CD14-positive monocyte (primary cell): ENCODE measurements around the gene DGCR2. TPM values are rescaled to one million over a fixed set of nuclear protein-coding genes. Genes with fewer than 3 reads are reported as not detected.
A peak's percentile ranks its signal among the peaks of the same experiment; 100 is the strongest.

ENCODE experiments used
- DNase-seq, 3 donors: peaks; one replicate each; pipeline ENCODE4 v3.0.0-alpha.2; 2011 to 2022
- H2AFZ ChIP-seq: 2 replicates; pipeline ENCODE4 v1.6.0; 2012; ENCODE audit warnings: mild to moderate bottlenecking, low read depth, low read length, inconsistent platforms; ENCODE audit not compliant: insufficient read depth, poor library complexity, severe bottlenecking
- H3K27ac ChIP-seq, 2 donors: 1 replicate in 1 of 2; 2 replicates in 1 of 2; pipeline ENCODE4 v1.5.1; 2012 to 2013; ENCODE audit warnings: low read length in 2 of 2, control low read depth in 1 of 2, inconsistent platforms in 1 of 2, low read depth in 1 of 2, mild to moderate bottlenecking in 1 of 2
- H3K27me3 ChIP-seq, 2 donors: one replicate each; pipeline versions ENCODE4 v1.6.0 to v1.6.1; 2011 to 2013; ENCODE audit warnings: low read length in 2 of 2; ENCODE audit not compliant: control insufficient read depth in 2 of 2, insufficient read depth in 2 of 2
- H3K36me3 ChIP-seq, 2 donors: replicated peaks in 1 of 2; 1 replicate in 1 of 2; 2 replicates in 1 of 2; pipeline versions ENCODE4 v1.5.1 to v1.6.1; 2012 to 2013; ENCODE audit warnings: low read length in 2 of 2, control low read depth in 1 of 2, inconsistent platforms in 1 of 2, mild to moderate bottlenecking in 1 of 2; ENCODE audit not compliant: insufficient read depth in 2 of 2, control insufficient read depth in 1 of 2
- H3K4me1 ChIP-seq, 2 donors: 1 replicate in 1 of 2; 2 replicates in 1 of 2; pipeline versions ENCODE4 v1.5.1 to v1.6.1; 2012 to 2013; ENCODE audit warnings: low read length in 2 of 2, control low read depth in 1 of 2, inconsistent platforms in 1 of 2, mild to moderate bottlenecking in 1 of 2, moderate library complexity in 1 of 2; ENCODE audit not compliant: insufficient read depth in 2 of 2, control insufficient read depth in 1 of 2
- H3K4me2 ChIP-seq: replicated peaks from 2 replicates; pipeline ENCODE3; 2012; ENCODE audit warnings: low read length, moderate library complexity, mild to moderate bottlenecking; ENCODE audit not compliant: poor library complexity, severe bottlenecking; ENCODE audit errors: extremely low read depth
- H3K4me3 ChIP-seq, 3 experiments: fragments of 200-600 bp in 1 of 3; sonication (generic) in 1 of 3; replicated peaks in 1 of 3; 1 replicate in 2 of 3; 2 replicates in 1 of 3; pipeline ENCODE4 v1.5.1; 2011 to 2013; ENCODE audit warnings: low read length in 3 of 3, mild to moderate bottlenecking in 3 of 3, control low read depth in 2 of 3, low read depth in 2 of 3, inconsistent platforms in 1 of 3, moderate library complexity in 1 of 3
- H3K79me2 ChIP-seq: 2 replicates; pipeline ENCODE4 v1.6.0; 2012; ENCODE audit warnings: mild to moderate bottlenecking, control low read depth, inconsistent platforms, low read length, moderate library complexity; ENCODE audit not compliant: insufficient read depth
- H3K9ac ChIP-seq: 2 replicates; pipeline ENCODE4 v1.6.0; 2017; ENCODE audit warnings: low read length, mild to moderate bottlenecking; ENCODE audit not compliant: insufficient read depth, poor library complexity, severe bottlenecking
- H3K9me3 ChIP-seq, 2 donors: replicated peaks in 1 of 2; 1 replicate in 1 of 2; 2 replicates in 1 of 2; pipeline versions ENCODE4 v1.5.1 to v1.6.1; 2012 to 2013; ENCODE audit warnings: low read length in 2 of 2, control low read depth in 1 of 2; ENCODE audit not compliant: control insufficient read depth in 1 of 2, insufficient read depth in 1 of 2
- H4K20me1 ChIP-seq: 2 replicates; pipeline ENCODE4 v1.6.0; 2012; ENCODE audit warnings: mild to moderate bottlenecking, low read length, control low read depth, moderate library complexity; ENCODE audit not compliant: insufficient read depth
- H3K27ac Mint-ChIP-seq, 7 donors: one replicate each; pipeline ENCODE4 v1.8.0; 2020; ENCODE audit warnings: mild to moderate bottlenecking in 7 of 7, mixed read lengths in 7 of 7, moderate library complexity in 6 of 7, inconsistent platforms in 2 of 7
- H3K27me3 Mint-ChIP-seq, 3 donors: one replicate each; pipeline ENCODE4 v1.8.0; 2021 to 2022; ENCODE audit warnings: low read depth in 3 of 3, mild to moderate bottlenecking in 3 of 3, mixed read lengths in 3 of 3, moderate library complexity in 3 of 3, inconsistent platforms in 1 of 3
- H3K36me3 Mint-ChIP-seq, 2 donors: one replicate each; pipeline ENCODE4 v1.8.0; 2020; ENCODE audit warnings: mixed read lengths in 2 of 2, inconsistent platforms in 1 of 2, mild to moderate bottlenecking in 1 of 2
- H3K4me1 Mint-ChIP-seq: one replicate; pipeline ENCODE4 v1.8.0; 2020; ENCODE audit warnings: mild to moderate bottlenecking, mixed read lengths
- H3K4me3 Mint-ChIP-seq, 2 donors: one replicate each; pipeline ENCODE4 v1.8.0; 2020; ENCODE audit warnings: mild to moderate bottlenecking in 2 of 2, mixed read lengths in 2 of 2, moderate library complexity in 1 of 2
- H3K9me3 Mint-ChIP-seq, 7 donors: one replicate each; pipeline ENCODE4 v1.8.0; 2020 to 2022; ENCODE audit warnings: mixed read lengths in 7 of 7, mild to moderate bottlenecking in 6 of 7, moderate library complexity in 6 of 7, inconsistent platforms in 2 of 7
- CTCF ChIP-seq: fragments of 200-600 bp; IDR thresholded peaks from one replicate; pipeline ENCODE4 v1.8.0; 2022; ENCODE audit warnings: antibody characterized with exemption, mild to moderate bottlenecking
- WGBS: methylation state at CpG from one replicate; pipeline ENCODE4 v1.1.5; 2013; ENCODE audit warnings: missing lambda C conversion rate; ENCODE audit not compliant: insufficient coverage; 5-methylcytosine and 5-hydroxymethylcytosine counted together
- intact Hi-C, 2 donors: fragments of 100-400 bp; cut with micrococcal nuclease; formaldehyde crosslinking; loops; one replicate each; pipeline versions ENCODE4 v1.15.0 to v1.15.1; 2023
- polyA plus RNA-seq, 3 donors: library from polyadenylated mRNA; depleted of rRNA in 1 of 3; unstranded in 2 of 3; stranded (reverse) in 1 of 3; fragments of 300-500 nt in 2 of 3; fragments of >200 nt in 1 of 3; fragmentation: Illumina TruSeq in 2 of 3; gene quantifications; 1 replicate in 2 of 3; 2 replicates in 1 of 3; pipeline ENCODE4 v1.2.3, GENCODE V29; 2012 to 2021

Gene DGCR2
- polyA plus RNA-seq, 3 donors, result 28.9 to 37.0 (median 36.2) TPM

GRCh38 chr22:19123936-19124335, 1.7 kb upstream of the DGCR2 start:
- Histone ChIP-seq H3K79me2 (peaks cover 33% of the 10 kb centered on the region), H3K36me3 (peaks cover 0 to 4% of the 10 kb centered on the region in 2 donors), H3K27me3 (no peaks in the 10 kb centered on the region), H4K20me1 (peaks cover 25% of the 10 kb centered on the region), H2AFZ (no peak overlapping the region), H3K9me3 (no peaks in the 10 kb centered on the region), H3K4me3 (no peak overlapping the region), H3K4me1 (peaks cover 32 to 33% of the 10 kb centered on the region in 2 donors), H3K9ac (no peak overlapping the region), H3K27ac (no peak overlapping the region), H3K4me2 (no peak overlapping the region)
- 100% methylated on average over 2 of the region's 4 CpGs for WGBS
- peaks cover 1 to 7% (median 5%) of the 10 kb centered on the region in 3 donors for H3K27me3 Mint-ChIP-seq
- H3K27ac Mint-ChIP-seq, result no peak overlapping the region
- intact Hi-C loops, result loop anchor here (2.0 to 5.0 kb wide), 4 partner anchors 21 to 169 kb away; partner anchors contain the start of genes CLTCL1 (in 1 of the 2) and ESS2 (in 1 of the 2)
- peaks cover 33% of the 10 kb centered on the region for H3K4me1 Mint-ChIP-seq
- peaks cover 0 to 3% (median 0%) of the 10 kb centered on the region in 7 donors for H3K9me3 Mint-ChIP-seq
- no peak overlapping the region for H3K4me3 Mint-ChIP-seq
- DNase-seq, result no peak
- no peak for TF ChIP-seq CTCF
- H3K36me3 Mint-ChIP-seq, result peaks cover 0 to 19% of the 10 kb centered on the region in 2 donors

GRCh38 chr22:19122752-19123492, 710 bp upstream of the DGCR2 start:
- Histone ChIP-seq H3K4me1 (peaks cover 40 to 44% of the 10 kb centered on the region in 2 donors), H3K36me3 (peaks cover 0 to 11% of the 10 kb centered on the region in 2 donors), H3K27ac (peak overlapping the region; percentile 14 to 74), H3K4me3 (peak overlapping the region; percentile 43 to 91 (median 67)), H2AFZ (peak overlapping the region; percentile 93), H3K27me3 (no peaks in the 10 kb centered on the region), H3K79me2 (peaks cover 43% of the 10 kb centered on the region), H3K9me3 (no peaks in the 10 kb centered on the region), H3K9ac (peak overlapping the region; percentile 89), H3K4me2 (peak overlapping the region; percentile 92), H4K20me1 (peaks cover 35% of the 10 kb centered on the region)
- H3K9me3 Mint-ChIP-seq, result peaks cover 0 to 3% (median 0%) of the 10 kb centered on the region in 7 donors
- no peak for TF ChIP-seq CTCF
- peaks cover 1 to 7% (median 5%) of the 10 kb centered on the region in 3 donors for H3K27me3 Mint-ChIP-seq
- peak overlapping the region; percentile 85 to 92 for H3K4me3 Mint-ChIP-seq
- H3K27ac Mint-ChIP-seq, result peak overlapping the region; percentile 76 to 97 (median 89)
- 14% methylated on average over 22 of the region's 27 CpGs for WGBS
- peaks cover 43% of the 10 kb centered on the region for H3K4me1 Mint-ChIP-seq
- peak in 2 of 3 donors; percentile 17 to 45 for DNase-seq
- intact Hi-C loops, result loop anchor here (1.0 to 5.0 kb wide), 5 partner anchors 14 to 170 kb away; partner anchors contain the start of genes CLTCL1 (in 1 of the 2) and ESS2 (in 1 of the 2)
- H3K36me3 Mint-ChIP-seq, result peaks cover 2 to 25% of the 10 kb centered on the region in 2 donors
